ENCODE data around the gene PDGFA.

DNA sequence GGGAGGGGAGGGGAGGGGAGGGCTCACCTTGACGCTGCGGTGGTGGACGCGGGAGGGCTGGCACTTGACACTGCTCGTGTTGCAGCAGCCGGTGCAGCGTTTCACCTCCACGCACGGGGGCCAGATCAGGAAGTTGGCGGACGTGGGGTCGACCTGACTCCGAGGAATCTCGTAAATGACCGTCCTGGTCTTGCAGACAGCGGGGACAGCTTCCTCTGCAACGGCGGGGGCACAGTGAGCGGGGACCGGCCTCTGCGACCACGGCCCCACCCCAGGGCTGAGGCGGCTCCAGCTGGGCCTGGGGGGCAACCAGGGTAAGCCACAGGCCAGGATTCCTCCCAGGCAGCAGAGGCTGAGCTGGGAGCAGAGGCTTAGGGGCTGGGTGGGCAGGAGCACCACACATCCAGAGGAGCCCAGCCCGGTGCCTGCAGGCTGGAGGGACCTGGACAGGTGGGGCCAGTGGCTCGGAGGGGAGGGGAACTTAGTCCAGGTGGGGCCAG is 8.8 kb downstream of the PDGFA start:
- TF ChIP-seq EZH2 (IDR thresholded peaks at IDR 0.05) (no peak), CTCF (IDR thresholded peaks at IDR 0.05) (no peak), EZH2phosphoT487 (IDR thresholded peaks at IDR 0.05) (no peak)
